Large intestine (tissue), 3 donors: ENCODE measurements around the gene LPP. TPM values are rescaled to one million over a fixed set of nuclear protein-coding genes. Genes with fewer than 3 reads are reported as not detected.

Experiments
- DNase-seq, 2 donors: peaks; one replicate each; pipeline versions ENCODE4 v3.0.0 to v3.0.0-alpha.2; 2013
- H3K27ac ChIP-seq: one replicate; pipeline ENCODE4 v1.5.1; 2013; ENCODE audit warnings: low read length
- H3K27me3 ChIP-seq: 2 replicates; pipeline ENCODE4 v1.6.1; 2013; ENCODE audit warnings: low read length; ENCODE audit not compliant: control insufficient read depth, insufficient read depth
- H3K36me3 ChIP-seq: 2 replicates; pipeline ENCODE4 v1.6.1; 2013; ENCODE audit warnings: low read length; ENCODE audit not compliant: control insufficient read depth, insufficient read depth
- H3K4me1 ChIP-seq: one replicate; pipeline ENCODE4 v1.6.1; 2013; ENCODE audit warnings: low read length; ENCODE audit not compliant: control insufficient read depth, insufficient read depth
- H3K4me3 ChIP-seq: one replicate; pipeline ENCODE4 v1.5.1; 2013; ENCODE audit warnings: low read length
- H3K9me3 ChIP-seq: one replicate; pipeline ENCODE4 v1.6.1; 2013; ENCODE audit warnings: mild to moderate bottlenecking, low read depth, low read length, moderate library complexity; ENCODE audit not compliant: control insufficient read depth
- WGBS: methylation state at CpG from one replicate; pipeline ENCODE4 v1.1.5; 2013; ENCODE audit warnings: low lambda C conversion rate; ENCODE audit not compliant: insufficient coverage; 5-methylcytosine and 5-hydroxymethylcytosine counted together
- polyA plus RNA-seq: library from polyadenylated mRNA; unstranded; fragments of 120-200 nt; gene quantifications from one replicate; pipeline ENCODE4 v1.2.1, GENCODE V29; 2013

Gene LPP
- polyA plus RNA-seq, 1 donor: 41.2 TPM

DNA sequence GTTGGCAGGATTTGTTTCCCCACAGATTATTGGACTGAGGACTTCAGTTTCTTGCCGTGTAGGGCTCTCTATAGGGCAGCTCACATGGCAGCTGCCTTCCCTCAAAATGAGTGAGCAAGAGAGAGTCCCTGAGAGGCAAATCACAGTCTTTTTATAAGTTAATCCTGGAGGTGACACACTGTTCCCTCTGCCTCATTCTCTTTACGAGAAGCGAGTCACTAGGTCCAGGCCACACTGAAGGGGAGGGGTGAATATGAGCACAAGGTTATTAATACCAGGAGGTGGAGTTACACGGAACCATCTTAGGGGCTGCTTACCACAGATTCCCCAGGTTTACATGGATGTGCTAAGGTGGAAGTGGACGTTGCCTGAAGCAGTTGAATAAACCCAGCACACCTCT lies 77.0 kb downstream of the LPP start:
- Histone ChIP-seq H3K36me3 (peaks cover 24% of the 10 kb centered on the region), H3K9me3 (no peaks in the 10 kb centered on the region), H3K27me3 (no peaks in the 10 kb centered on the region), H3K4me3 (no peak overlapping the region), H3K4me1 (no peaks in the 10 kb centered on the region), H3K27ac (no peak overlapping the region)
- no CpG with 5 or more reads among the region's 5 CpGs for WGBS
- no peak for DNase-seq

DNA sequence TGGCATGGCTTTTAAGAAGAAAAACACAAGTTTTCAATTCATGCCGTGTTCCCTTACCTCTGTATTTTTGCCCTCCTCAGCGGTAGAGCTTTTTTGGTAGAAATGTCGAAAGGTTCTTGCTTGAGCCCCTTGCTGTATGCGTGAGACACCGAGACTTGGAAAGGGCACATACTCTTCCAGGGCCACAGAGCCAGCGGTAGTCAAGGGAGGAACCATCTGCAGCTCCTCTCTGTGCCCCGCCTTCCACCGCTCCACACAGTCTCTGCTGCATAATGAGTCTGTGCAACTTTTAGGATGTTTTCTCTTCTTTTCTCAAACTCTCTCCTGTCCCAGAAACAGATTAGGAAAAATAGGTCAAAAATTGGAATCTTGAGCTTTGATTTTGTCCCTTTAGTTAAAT lies 77.5 kb downstream of the LPP start:
- no peaks in the 10 kb centered on the region for H3K27me3 ChIP-seq
- 100% methylated on average over 2 of the region's 8 CpGs for WGBS
- no peaks in the 10 kb centered on the region for H3K9me3 ChIP-seq
- DNase-seq: no peak
- peaks cover 20% of the 10 kb centered on the region for H3K36me3 ChIP-seq
- no peak overlapping the region for H3K27ac ChIP-seq
- no peaks in the 10 kb centered on the region for H3K4me1 ChIP-seq
- no peak overlapping the region for H3K4me3 ChIP-seq

DNA sequence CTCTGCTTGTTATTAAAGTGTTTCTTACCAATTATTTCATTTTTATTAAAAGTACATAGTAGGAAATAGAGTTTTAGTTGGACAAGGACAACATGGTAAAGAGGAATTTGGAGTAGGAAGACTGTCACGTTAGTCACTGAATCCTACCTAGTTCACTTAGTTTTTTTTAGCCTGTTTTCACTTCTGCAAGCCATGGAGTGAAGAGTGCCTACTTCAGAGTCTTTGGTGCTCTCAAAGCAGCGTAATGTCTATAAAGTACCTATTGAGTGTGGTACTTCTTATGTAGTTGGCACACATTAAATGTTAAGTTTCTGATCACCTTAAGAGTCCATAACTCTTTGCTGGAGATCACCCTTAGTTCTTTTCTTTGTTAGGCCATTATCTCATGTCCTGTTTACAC lies 78.7 kb downstream of the LPP start:
- Histone ChIP-seq H3K4me3 (no peak overlapping the region), H3K27me3 (no peaks in the 10 kb centered on the region), H3K9me3 (no peaks in the 10 kb centered on the region), H3K36me3 (peaks cover 19% of the 10 kb centered on the region), H3K4me1 (no peaks in the 10 kb centered on the region), H3K27ac (no peak overlapping the region)
- 100% methylated on average over 1 of the region's 2 CpGs for WGBS
- DNase-seq: no peak

DNA sequence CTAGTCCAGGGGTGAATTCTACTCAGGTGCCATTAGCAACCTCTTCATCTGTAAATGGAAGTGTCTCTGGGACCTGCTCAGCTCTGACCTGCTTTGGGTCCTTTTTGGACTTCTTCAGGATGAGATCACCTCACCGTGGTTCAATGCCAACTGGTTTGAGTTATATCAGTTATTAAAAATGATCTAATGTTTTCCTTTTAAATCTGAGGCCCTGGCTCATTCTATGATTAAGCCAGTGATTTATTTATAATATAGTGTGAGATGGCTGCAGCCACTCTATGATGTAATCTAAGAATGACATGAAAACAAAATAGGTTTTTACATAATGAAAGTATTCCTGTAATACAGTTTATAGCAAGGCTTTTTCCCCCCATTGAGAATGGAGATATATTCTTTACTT lies 79.4 kb downstream of the LPP start:
- DNase-seq: no peak
- no peak overlapping the region for H3K27ac ChIP-seq
- H3K27me3 ChIP-seq: no peaks in the 10 kb centered on the region
- WGBS: no CpG with 5 or more reads among the region's 1 CpG
- H3K9me3 ChIP-seq: no peaks in the 10 kb centered on the region
- H3K36me3 ChIP-seq: peaks cover 15% of the 10 kb centered on the region
- H3K4me3 ChIP-seq: no peak overlapping the region
- no peaks in the 10 kb centered on the region for H3K4me1 ChIP-seq

DNA sequence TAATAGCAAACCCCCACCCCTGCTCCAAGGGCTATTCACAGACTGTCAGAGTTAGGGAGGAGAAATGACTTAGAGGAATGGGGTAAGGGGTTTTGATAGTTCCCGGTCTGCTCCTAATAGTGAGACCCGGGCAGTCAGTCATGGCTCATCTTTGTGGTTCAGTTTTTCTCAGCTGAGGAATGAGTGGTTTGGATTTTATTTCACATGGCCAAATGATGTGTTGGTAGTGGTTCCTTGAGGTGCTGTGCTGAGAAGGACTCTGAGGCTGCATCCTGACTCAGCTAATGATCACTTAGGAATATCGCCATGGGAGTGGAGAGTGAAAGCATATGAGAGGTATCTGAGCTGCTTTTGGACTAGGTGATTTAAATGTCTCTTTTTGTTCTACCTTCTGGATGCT lies 80.2 kb downstream of the LPP start:
- no peak overlapping the region for H3K27ac ChIP-seq
- DNase-seq: no peak
- H3K4me3 ChIP-seq: no peak overlapping the region
- H3K27me3 ChIP-seq: no peaks in the 10 kb centered on the region
- 100% methylated on average over 1 of the region's 3 CpGs for WGBS
- peaks cover 18% of the 10 kb centered on the region for H3K36me3 ChIP-seq
- H3K9me3 ChIP-seq: no peaks in the 10 kb centered on the region
- H3K4me1 ChIP-seq: no peaks in the 10 kb centered on the region

DNA sequence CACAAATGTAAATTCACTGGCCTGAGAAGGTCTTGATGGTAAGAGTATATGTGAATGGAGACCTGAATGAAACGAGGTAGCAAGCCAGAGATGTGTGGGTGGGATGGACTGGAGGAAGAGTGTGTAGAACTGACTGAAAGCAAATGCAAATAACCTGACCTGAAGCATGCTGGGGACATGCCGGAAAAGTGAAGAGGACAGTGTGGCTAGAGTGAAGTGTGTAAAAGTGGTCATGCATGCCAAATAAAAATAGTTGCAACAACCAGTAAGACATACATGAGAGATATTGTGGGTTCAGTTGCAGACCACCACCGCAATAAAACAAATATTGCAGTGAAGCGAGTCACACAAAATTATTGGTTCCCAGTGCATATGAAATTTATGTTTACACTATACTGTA lies 82.3 kb downstream of the LPP start:
- Histone ChIP-seq H3K9me3 (no peaks in the 10 kb centered on the region), H3K4me3 (no peak overlapping the region), H3K27ac (no peak overlapping the region), H3K36me3 (peaks cover 9% of the 10 kb centered on the region), H3K27me3 (no peaks in the 10 kb centered on the region), H3K4me1 (no peaks in the 10 kb centered on the region)
- 96% methylated on average over 3 of the region's 4 CpGs for WGBS
- DNase-seq: no peak

DNA sequence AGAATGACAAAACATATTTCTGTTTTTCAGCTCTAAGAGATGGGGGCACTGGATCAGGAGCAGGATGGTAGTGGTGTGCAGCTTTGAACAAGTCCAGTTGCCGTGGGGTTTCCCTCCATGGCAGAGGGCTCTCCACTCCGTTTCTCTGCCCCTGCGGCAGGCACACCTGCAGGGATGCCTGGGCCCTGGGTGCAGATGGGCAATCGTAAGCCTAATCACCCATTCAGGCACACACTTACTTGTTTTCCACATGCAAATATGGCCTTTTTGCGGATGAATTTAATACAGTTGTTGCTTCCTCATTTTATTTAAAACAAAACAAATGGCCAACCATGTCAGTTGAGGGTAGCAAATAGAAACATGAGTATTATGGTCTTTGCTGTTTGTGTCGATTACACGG lies 85.1 kb downstream of the LPP start:
- no peak for DNase-seq
- 97% methylated on average over 3 of the region's 7 CpGs for WGBS
- Histone ChIP-seq H3K4me1 (no peaks in the 10 kb centered on the region), H3K36me3 (peaks cover 5% of the 10 kb centered on the region), H3K27ac (no peak overlapping the region), H3K9me3 (no peaks in the 10 kb centered on the region), H3K4me3 (no peak overlapping the region), H3K27me3 (no peaks in the 10 kb centered on the region)

DNA sequence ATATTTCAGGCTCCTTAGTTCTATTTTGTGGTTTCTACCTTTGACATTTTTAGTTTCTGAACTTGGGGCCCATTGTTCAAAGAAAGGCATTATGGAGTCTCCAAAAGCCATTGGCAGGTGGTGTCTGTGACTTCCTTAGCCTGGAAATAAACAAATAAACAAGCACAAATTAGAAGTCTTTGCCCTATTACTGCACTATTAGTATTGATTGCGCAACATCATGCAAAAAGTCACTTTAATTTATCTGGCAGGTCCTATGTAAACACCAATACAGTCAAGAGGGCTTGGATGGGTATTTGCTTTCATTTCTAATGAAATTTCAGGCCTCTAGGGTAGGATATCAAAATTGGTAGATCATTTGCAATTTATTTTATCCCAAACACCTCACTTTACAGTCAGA lies 85.6 kb downstream of the LPP start:
- DNase-seq: no peak
- peaks cover 4% of the 10 kb centered on the region for H3K36me3 ChIP-seq

DNA sequence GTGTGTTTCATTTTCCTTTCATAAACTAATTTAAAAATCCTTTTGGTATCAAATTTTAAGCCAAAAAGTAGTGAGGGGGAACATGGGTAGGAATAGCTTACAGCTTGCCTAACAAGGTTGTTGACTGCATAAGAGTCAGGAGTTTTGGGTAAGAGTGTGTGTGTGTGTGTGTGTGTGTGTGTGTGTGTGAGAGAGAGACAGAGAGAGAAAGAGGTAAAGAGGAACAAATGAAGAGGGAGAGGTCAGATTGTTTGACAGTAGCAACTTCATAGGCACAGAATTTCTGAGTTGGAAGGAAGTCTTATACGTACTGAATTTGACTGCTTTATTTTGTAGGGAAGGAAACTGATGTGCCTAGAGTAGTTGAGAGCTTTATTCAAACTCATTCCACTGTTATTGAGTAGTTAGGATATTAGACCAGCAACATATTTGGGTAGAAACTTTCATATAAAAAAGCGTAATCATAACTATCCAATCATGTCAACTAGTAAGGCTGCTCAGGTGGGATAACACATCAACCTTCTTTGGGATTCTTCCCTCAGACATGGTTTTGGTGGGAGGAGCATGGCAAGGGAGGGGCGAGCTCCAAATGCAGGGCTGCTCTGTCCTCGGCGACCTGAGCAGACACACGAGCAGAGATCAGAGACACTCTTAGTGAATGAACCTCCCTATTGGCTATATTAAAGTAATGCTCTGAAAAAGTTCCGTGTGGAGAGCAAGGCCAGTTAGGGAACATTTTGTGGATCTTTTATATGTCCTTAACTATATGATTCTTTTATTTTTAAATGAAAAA lies 86.4 kb downstream of the LPP start:
- no peaks in the 10 kb centered on the region for H3K27me3 ChIP-seq
- DNase-seq: no peak
- 60% methylated on average over 1 of the region's 7 CpGs for WGBS
- H3K4me1 ChIP-seq: no peaks in the 10 kb centered on the region
- peaks cover 4% of the 10 kb centered on the region for H3K36me3 ChIP-seq
- H3K27ac ChIP-seq: no peak overlapping the region
- no peak overlapping the region for H3K4me3 ChIP-seq
- no peaks in the 10 kb centered on the region for H3K9me3 ChIP-seq

More for the DNA sequence above, 85.6 kb downstream of the LPP start:
- Histone ChIP-seq H3K4me1 (no peaks in the 10 kb centered on the region), H3K27me3 (no peaks in the 10 kb centered on the region), H3K27ac (no peak overlapping the region), H3K4me3 (no peak overlapping the region), H3K9me3 (no peaks in the 10 kb centered on the region)
- no CpG with 5 or more reads among the region's 1 CpG for WGBS

DNA sequence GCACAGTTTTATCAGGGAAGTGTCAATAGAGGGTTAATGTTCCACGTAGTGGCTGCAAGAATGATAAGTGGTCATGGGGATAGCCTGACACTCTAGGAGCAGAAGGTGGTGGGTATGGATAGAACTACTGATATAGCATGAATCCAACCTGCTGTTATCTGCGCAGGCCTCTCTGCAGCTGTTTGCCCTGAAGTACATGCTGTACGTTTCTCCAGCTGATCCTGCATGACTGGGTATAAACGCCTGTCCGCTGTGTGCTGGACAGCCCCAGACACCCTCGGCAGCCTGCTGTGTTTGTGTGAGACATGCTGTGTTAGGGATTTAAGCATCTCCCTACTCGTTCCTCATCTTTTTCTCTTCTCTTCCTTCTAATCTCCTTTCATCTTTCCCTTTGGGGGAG lies 87.1 kb downstream of the LPP start:
- Histone ChIP-seq H3K36me3 (peaks cover 4% of the 10 kb centered on the region), H3K4me3 (no peak overlapping the region), H3K4me1 (no peaks in the 10 kb centered on the region), H3K27me3 (no peaks in the 10 kb centered on the region), H3K9me3 (no peaks in the 10 kb centered on the region), H3K27ac (no peak overlapping the region)
- 50% methylated on average over 1 of the region's 7 CpGs for WGBS
- DNase-seq: peak; percentile 29 to 30

DNA sequence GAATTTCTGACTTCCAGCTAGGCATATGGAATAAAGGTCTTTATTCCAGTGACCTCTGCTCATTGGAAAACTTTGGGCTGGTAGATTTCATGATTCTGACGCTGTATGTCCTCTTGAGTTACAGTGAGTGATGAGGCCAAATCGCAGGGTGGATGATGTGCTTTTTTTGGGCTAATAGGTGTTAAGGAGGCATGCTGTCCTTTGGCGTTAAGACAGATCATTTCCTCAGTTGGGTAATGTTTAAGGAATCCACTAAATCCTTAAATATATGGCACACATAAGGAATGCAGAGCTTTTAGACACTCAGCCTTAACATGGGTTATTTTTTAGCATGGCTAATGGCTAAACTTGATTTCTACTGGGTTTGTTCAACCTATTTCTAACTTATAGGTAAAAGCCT lies 87.9 kb downstream of the LPP start:
- H3K27me3 ChIP-seq: no peaks in the 10 kb centered on the region
- H3K4me1 ChIP-seq: no peaks in the 10 kb centered on the region
- no peak overlapping the region for H3K4me3 ChIP-seq
- no CpG with 5 or more reads among the region's 3 CpGs for WGBS
- DNase-seq: no peak
- H3K27ac ChIP-seq: no peak overlapping the region
- H3K36me3 ChIP-seq: peaks cover 4% of the 10 kb centered on the region
- no peaks in the 10 kb centered on the region for H3K9me3 ChIP-seq
